Measurements from ENCODE around the gene HMCN2. TPM values are rescaled to one million over a fixed set of nuclear protein-coding genes. Genes with fewer than 3 reads are reported as not detected.

The HMCN2 gene
- total RNA-seq, 1 experiment from 2014 or later, result 5.6 TPM

DNA sequence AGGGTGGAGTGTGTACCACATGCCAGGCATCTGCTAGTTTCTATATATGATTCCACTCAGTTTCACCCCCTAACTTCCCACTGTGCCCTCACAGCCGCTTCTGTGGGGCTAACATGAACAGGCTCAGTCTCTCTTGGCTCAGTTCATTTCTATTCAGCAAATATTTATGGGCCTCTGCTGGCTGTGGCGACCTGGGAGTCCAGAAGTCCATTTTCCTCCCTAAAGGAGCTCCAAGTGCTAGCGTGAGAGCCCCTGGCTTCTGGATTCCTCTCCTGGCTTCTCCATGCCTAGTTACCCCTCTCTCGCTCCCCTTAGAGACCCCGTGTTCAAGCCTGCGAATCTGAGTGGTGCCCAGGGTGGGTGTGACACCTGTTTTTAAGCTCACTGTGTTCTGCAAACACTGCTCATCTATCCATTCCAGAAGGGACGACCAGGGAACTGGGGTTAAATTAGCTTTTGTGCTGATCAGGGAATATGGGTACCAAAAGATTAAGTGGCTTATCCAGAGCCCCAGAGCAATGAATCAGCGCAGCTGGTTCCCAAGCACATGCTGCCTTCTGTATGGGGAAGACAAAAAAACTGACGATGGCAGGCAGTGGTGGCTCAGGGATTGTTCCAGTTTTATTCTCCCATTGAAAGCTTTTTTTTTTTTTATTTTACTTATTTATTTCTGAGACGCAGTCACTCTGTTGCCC lies 57.6 kb downstream of the HMCN2 start:
- TF ChIP-seq, protein P1, sequence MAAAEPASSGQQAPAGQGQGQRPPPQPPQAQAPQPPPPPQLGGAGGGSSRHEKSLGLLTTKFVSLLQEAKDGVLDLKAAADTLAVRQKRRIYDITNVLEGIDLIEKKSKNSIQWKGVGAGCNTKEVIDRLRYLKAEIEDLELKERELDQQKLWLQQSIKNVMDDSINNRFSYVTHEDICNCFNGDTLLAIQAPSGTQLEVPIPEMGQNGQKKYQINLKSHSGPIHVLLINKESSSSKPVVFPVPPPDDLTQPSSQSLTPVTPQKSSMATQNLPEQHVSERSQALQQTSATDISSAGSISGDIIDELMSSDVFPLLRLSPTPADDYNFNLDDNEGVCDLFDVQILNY (CRISPR knock-in tag; IDR thresholded peaks at IDR 0.05), result no peak
- TF ChIP-seq ZNF121 (CRISPR knock-in tag; IDR thresholded peaks at IDR 0.05), result no peak
- TF ChIP-seq, protein P2, sequence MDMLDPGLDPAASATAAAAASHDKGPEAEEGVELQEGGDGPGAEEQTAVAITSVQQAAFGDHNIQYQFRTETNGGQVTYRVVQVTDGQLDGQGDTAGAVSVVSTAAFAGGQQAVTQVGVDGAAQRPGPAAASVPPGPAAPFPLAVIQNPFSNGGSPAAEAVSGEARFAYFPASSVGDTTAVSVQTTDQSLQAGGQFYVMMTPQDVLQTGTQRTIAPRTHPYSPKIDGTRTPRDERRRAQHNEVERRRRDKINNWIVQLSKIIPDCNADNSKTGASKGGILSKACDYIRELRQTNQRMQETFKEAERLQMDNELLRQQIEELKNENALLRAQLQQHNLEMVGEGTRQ (CRISPR knock-in tag; IDR thresholded peaks at IDR 0.05), result no peak
- TF ChIP-seq, protein P3, sequence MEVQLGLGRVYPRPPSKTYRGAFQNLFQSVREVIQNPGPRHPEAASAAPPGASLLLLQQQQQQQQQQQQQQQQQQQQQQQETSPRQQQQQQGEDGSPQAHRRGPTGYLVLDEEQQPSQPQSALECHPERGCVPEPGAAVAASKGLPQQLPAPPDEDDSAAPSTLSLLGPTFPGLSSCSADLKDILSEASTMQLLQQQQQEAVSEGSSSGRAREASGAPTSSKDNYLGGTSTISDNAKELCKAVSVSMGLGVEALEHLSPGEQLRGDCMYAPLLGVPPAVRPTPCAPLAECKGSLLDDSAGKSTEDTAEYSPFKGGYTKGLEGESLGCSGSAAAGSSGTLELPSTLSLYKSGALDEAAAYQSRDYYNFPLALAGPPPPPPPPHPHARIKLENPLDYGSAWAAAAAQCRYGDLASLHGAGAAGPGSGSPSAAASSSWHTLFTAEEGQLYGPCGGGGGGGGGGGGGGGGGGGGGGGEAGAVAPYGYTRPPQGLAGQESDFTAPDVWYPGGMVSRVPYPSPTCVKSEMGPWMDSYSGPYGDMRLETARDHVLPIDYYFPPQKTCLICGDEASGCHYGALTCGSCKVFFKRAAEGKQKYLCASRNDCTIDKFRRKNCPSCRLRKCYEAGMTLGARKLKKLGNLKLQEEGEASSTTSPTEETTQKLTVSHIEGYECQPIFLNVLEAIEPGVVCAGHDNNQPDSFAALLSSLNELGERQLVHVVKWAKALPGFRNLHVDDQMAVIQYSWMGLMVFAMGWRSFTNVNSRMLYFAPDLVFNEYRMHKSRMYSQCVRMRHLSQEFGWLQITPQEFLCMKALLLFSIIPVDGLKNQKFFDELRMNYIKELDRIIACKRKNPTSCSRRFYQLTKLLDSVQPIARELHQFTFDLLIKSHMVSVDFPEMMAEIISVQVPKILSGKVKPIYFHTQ (CRISPR knock-in tag; IDR thresholded peaks at IDR 0.05), result no peak
- no peak for TF ChIP-seq NR1H2 (CRISPR knock-in tag; IDR thresholded peaks at IDR 0.05)
- TF ChIP-seq ZNF396 (CRISPR knock-in tag; IDR thresholded peaks at IDR 0.05; ENCODE audit: borderline replicate concordance), result no peak
- TF ChIP-seq, protein P4, sequence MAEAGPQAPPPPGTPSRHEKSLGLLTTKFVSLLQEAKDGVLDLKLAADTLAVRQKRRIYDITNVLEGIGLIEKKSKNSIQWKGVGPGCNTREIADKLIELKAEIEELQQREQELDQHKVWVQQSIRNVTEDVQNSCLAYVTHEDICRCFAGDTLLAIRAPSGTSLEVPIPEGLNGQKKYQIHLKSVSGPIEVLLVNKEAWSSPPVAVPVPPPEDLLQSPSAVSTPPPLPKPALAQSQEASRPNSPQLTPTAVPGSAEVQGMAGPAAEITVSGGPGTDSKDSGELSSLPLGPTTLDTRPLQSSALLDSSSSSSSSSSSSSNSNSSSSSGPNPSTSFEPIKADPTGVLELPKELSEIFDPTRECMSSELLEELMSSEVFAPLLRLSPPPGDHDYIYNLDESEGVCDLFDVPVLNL (CRISPR knock-in tag; IDR thresholded peaks at IDR 0.05; ENCODE audit: borderline replicate concordance, low read depth), result no peak
- no peak for TF ChIP-seq ZNF263 (CRISPR knock-in tag; IDR thresholded peaks at IDR 0.05; ENCODE audit: low read depth)
- Mint-ChIP-seq H3K4me3 (no peak overlapping the region), H3K4me1 (peaks cover 7% of the 10 kb centered on the region; the same call in 1 of the 2 replicates), H3K9me3 (no peaks in the 10 kb centered on the region), H3K36me3 (no peaks in the 10 kb centered on the region; the same call in 1 of the 2 replicates), H3K27me3 (ENCODE audit: low read depth) (no peaks in the 10 kb centered on the region; the same call in 1 of the 2 replicates), H3K27ac (no peak overlapping the region; the same call in 1 of the 2 replicates)
- no peak for DNase-seq (ENCODE audit: low spot score)
- POLR2A ChIA-PET, result interaction anchor here (0.7 kb wide), 1 partner anchor 192 kb away, joined by 4 read pairs; no protein-coding TSS in a partner anchor
- ATAC-seq, result no peak
- CTCF ChIA-PET, result interaction anchor here (0.8 to 1.2 kb wide), 4 partner anchors 19 to 35 kb away, joined by 3 read pairs; no protein-coding TSS in a partner anchor

DNA sequence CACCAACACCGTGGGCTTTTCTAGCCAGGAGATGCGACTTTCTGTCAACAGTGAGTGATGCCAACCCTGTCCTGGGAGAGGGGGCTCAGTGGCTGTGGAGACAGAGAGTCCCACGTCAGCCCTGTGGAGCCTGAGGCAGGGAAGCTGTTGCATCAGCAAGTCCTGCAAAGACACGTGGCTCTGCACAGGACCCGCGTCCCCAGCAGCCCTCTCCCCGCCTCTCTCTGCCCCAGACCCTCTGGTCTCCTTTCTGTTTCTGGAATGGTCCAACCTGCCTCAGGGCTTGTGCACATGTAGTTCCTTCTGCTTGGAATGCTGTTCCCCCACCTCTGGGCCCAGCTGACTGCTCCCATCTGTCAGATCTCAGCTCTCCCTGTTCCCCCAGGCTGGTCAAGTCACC lies 60.4 kb downstream of the HMCN2 start:
- H3K4me1 Mint-ChIP-seq, result peaks cover 14% of the 10 kb centered on the region
- ATAC-seq (no peak), DNase-seq (ENCODE audit: low spot score) (no peak)
- ChIA-PET POLR2A (no interaction called here), CTCF (interaction anchor here (0.7 to 3.4 kb wide), 11 partner anchors 9 to 182 kb away, joined by 3 to 31 read pairs (median 5); no protein-coding TSS in a partner anchor)
- no peaks in the 10 kb centered on the region for H3K9me3 Mint-ChIP-seq
- no peak overlapping the region for H3K27ac Mint-ChIP-seq
- no peak overlapping the region for H3K4me3 Mint-ChIP-seq
- no peaks in the 10 kb centered on the region; the same call in 1 of the 2 replicates for H3K27me3 Mint-ChIP-seq (ENCODE audit: low read depth)
- H3K36me3 Mint-ChIP-seq, result no peaks in the 10 kb centered on the region; the same call in 1 of the 2 replicates
- TF ChIP-seq, protein P5, sequence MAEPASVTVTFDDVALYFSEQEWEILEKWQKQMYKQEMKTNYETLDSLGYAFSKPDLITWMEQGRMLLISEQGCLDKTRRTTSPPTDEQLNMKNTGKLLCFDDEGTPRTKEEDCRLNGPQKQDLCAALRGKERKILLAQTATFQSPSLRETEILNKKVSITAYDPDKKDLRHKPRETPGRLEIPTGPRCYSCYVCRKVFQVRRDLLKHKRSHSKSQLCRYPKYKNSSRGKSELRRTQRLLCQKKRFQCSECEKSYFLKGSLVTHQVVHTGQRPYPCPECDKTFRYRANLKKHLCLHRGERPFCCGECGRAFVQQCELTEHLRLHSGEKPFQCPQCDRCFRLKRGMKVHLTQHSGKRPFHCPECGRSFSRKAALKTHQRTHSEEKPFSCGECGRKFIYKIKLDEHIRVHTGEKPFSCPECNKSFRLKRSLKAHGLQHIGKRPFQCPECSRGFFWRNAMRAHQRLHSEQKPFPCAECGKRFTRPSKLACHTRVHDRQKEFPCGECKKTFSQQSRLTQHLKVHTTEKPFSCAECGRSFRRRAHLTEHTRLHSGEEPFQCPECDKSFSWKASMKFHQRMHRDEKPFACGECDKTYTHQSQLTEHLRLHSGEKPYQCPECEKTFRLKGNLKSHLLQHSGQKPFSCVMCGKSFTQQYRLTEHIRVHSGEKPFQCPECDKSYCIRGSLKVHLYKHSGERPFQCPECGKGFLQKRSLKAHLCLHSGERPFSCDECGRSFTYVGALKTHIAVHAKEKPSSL (CRISPR knock-in tag; conservative IDR thresholded peaks at IDR 0.05), result no peak
- TF ChIP-seq ZNF396 (CRISPR knock-in tag; IDR thresholded peaks at IDR 0.05; ENCODE audit: borderline replicate concordance) (no peak), JAZF1 (CRISPR knock-in tag; IDR thresholded peaks at IDR 0.05) (no peak), ATF1 (CRISPR knock-in tag; IDR thresholded peaks at IDR 0.05) (no peak), TP53 (CRISPR knock-in tag; IDR thresholded peaks at IDR 0.05) (no peak), KAT7 (CRISPR knock-in tag; IDR thresholded peaks at IDR 0.05; ENCODE audit: borderline replicate concordance) (no peak), GABPB1 (CRISPR knock-in tag; IDR thresholded peaks at IDR 0.05) (no peak)
- TF ChIP-seq, protein P6, sequence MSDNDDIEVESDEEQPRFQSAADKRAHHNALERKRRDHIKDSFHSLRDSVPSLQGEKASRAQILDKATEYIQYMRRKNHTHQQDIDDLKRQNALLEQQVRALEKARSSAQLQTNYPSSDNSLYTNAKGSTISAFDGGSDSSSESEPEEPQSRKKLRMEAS (CRISPR knock-in tag; IDR thresholded peaks at IDR 0.05), result no peak
- TF ChIP-seq, protein P7, sequence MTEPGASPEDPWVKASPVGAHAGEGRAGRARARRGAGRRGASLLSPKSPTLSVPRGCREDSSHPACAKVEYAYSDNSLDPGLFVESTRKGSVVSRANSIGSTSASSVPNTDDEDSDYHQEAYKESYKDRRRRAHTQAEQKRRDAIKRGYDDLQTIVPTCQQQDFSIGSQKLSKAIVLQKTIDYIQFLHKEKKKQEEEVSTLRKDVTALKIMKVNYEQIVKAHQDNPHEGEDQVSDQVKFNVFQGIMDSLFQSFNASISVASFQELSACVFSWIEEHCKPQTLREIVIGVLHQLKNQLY (CRISPR knock-in tag; IDR thresholded peaks at IDR 0.05), result no peak
- TF ChIP-seq, protein P2 (CRISPR knock-in tag; IDR thresholded peaks at IDR 0.05), result no peak
- TF ChIP-seq, protein P8, sequence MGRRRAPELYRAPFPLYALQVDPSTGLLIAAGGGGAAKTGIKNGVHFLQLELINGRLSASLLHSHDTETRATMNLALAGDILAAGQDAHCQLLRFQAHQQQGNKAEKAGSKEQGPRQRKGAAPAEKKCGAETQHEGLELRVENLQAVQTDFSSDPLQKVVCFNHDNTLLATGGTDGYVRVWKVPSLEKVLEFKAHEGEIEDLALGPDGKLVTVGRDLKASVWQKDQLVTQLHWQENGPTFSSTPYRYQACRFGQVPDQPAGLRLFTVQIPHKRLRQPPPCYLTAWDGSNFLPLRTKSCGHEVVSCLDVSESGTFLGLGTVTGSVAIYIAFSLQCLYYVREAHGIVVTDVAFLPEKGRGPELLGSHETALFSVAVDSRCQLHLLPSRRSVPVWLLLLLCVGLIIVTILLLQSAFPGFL (CRISPR knock-in tag; IDR thresholded peaks at IDR 0.05; ENCODE audit: borderline replicate concordance), result no peak
- TF ChIP-seq, protein P9, sequence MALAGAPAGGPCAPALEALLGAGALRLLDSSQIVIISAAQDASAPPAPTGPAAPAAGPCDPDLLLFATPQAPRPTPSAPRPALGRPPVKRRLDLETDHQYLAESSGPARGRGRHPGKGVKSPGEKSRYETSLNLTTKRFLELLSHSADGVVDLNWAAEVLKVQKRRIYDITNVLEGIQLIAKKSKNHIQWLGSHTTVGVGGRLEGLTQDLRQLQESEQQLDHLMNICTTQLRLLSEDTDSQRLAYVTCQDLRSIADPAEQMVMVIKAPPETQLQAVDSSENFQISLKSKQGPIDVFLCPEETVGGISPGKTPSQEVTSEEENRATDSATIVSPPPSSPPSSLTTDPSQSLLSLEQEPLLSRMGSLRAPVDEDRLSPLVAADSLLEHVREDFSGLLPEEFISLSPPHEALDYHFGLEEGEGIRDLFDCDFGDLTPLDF (CRISPR knock-in tag; IDR thresholded peaks at IDR 0.05), result no peak
- TF ChIP-seq, protein P10, sequence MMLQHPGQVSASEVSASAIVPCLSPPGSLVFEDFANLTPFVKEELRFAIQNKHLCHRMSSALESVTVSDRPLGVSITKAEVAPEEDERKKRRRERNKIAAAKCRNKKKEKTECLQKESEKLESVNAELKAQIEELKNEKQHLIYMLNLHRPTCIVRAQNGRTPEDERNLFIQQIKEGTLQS (CRISPR knock-in tag; conservative IDR thresholded peaks at IDR 0.05), result no peak

Data from WTC11 (cell line).